ENCODE results near the gene NPR1.
"Not testable (repeated sequence)": the region's sequence is repeated elsewhere in the genome, so short reads cannot be mapped to it uniquely, and the experiment has no call there.

Gene NPR1

GRCh38 chr1:153699768-153700167 lies 21.3 kb downstream of the NPR1 start:
- Histone ChIP-seq H3K79me2 (ENCODE audit: low read length) (no peaks in the 10 kb centered on the region), H3K4me1 (ENCODE audit: low read length) (no peaks in the 10 kb centered on the region), H3K27me3 (ENCODE audit: low read depth, low read length) (no peaks in the 10 kb centered on the region), H3K4me2 (ENCODE audit: low read length) (no peak overlapping the region), H2AFZ (ENCODE audit: low read depth, low read length) (no peak overlapping the region), H3K36me3 (replicated peaks; ENCODE audit: low read depth, low read length) (no peaks in the 10 kb centered on the region), H3K4me3 (ENCODE audit: low read length) (no peak overlapping the region), H3K9ac (ENCODE audit: low read length) (no peak overlapping the region), H4K20me1 (ENCODE audit: insufficient read depth, low read length) (no peaks in the 10 kb centered on the region), H3K9me3 (ENCODE audit: insufficient read depth, low read length) (no peaks in the 10 kb centered on the region), H3K27ac (ENCODE audit: low read length) (no peak overlapping the region)
- no peak for TF ChIP-seq EZH2phosphoT487 (IDR thresholded peaks at IDR 0.05; ENCODE audit: low read depth)
- TF ChIP-seq CTCF (IDR thresholded peaks at IDR 0.05; ENCODE audit: low read depth, low read length), result no peak

- H2AFZ ChIP-seq (ENCODE audit: low read depth, low read length), result no peak overlapping the region
- no peak overlapping the region for H3K4me2 ChIP-seq (ENCODE audit: low read length)
- H3K4me1 ChIP-seq (ENCODE audit: low read length), result no peaks in the 10 kb centered on the region
- H3K27ac ChIP-seq (ENCODE audit: low read length), result no peak overlapping the region
- no peak for TF ChIP-seq CTCF (IDR thresholded peaks at IDR 0.05; ENCODE audit: low read depth, low read length)
- TF ChIP-seq EZH2phosphoT487 (IDR thresholded peaks at IDR 0.05; ENCODE audit: low read depth), result no peak
- H3K9me3 ChIP-seq (ENCODE audit: insufficient read depth, low read length), result no peaks in the 10 kb centered on the region
- no peak overlapping the region for H3K9ac ChIP-seq (ENCODE audit: low read length)
- H3K27me3 ChIP-seq (ENCODE audit: low read depth, low read length), result no peaks in the 10 kb centered on the region
- H3K4me3 ChIP-seq (ENCODE audit: low read length), result no peak overlapping the region
- H3K79me2 ChIP-seq (ENCODE audit: low read length), result no peaks in the 10 kb centered on the region
- no peaks in the 10 kb centered on the region for H4K20me1 ChIP-seq (ENCODE audit: insufficient read depth, low read length)
- no peaks in the 10 kb centered on the region for H3K36me3 ChIP-seq (replicated peaks; ENCODE audit: low read depth, low read length)
Observed at GRCh38 chr1:153705484-153705883, 27.0 kb downstream of the NPR1 start.

GRCh38 chr1:153711026-153711425 lies 32.5 kb downstream of the NPR1 start:
- Histone ChIP-seq H2AFZ (ENCODE audit: low read depth, low read length) (no peak overlapping the region), H3K9ac (ENCODE audit: low read length) (no peak overlapping the region), H3K9me3 (ENCODE audit: insufficient read depth, low read length) (no peaks in the 10 kb centered on the region), H3K27ac (ENCODE audit: low read length) (no peak overlapping the region), H3K4me3 (ENCODE audit: low read length) (no peak overlapping the region), H3K4me1 (ENCODE audit: low read length) (no peaks in the 10 kb centered on the region), H3K36me3 (replicated peaks; ENCODE audit: low read depth, low read length) (no peaks in the 10 kb centered on the region), H3K4me2 (ENCODE audit: low read length) (no peak overlapping the region), H3K79me2 (ENCODE audit: low read length) (no peaks in the 10 kb centered on the region), H3K27me3 (ENCODE audit: low read depth, low read length) (no peaks in the 10 kb centered on the region), H4K20me1 (ENCODE audit: insufficient read depth, low read length) (no peaks in the 10 kb centered on the region)
- TF ChIP-seq EZH2phosphoT487 (IDR thresholded peaks at IDR 0.05; ENCODE audit: low read depth) (no peak), CTCF (IDR thresholded peaks at IDR 0.05; ENCODE audit: low read depth, low read length) (no peak)

GRCh38 chr1:153716211-153716610 lies 37.7 kb downstream of the NPR1 start:
- H3K9ac ChIP-seq (ENCODE audit: low read length); H3K79me2 ChIP-seq (ENCODE audit: low read length); H3K4me1 ChIP-seq (ENCODE audit: low read length); H3K36me3 ChIP-seq (replicated peaks; ENCODE audit: low read depth, low read length); H3K27ac ChIP-seq (ENCODE audit: low read length); H3K4me2 ChIP-seq (ENCODE audit: low read length); H3K9me3 ChIP-seq (ENCODE audit: insufficient read depth, low read length); H2AFZ ChIP-seq (ENCODE audit: low read depth, low read length); H3K4me3 ChIP-seq (ENCODE audit: low read length); H3K27me3 ChIP-seq (ENCODE audit: low read depth, low read length); H4K20me1 ChIP-seq (ENCODE audit: insufficient read depth, low read length): not testable (repeated sequence)

GRCh38 chr1:153717330-153717729 lies 38.8 kb downstream of the NPR1 start:
- H3K9ac ChIP-seq (ENCODE audit: low read length), result no peak overlapping the region
- H3K4me2 ChIP-seq (ENCODE audit: low read length), result no peak overlapping the region
- H3K9me3 ChIP-seq (ENCODE audit: insufficient read depth, low read length), result no peaks in the 10 kb centered on the region
- no peak overlapping the region for H3K27ac ChIP-seq (ENCODE audit: low read length)
- TF ChIP-seq CTCF (IDR thresholded peaks at IDR 0.05; ENCODE audit: low read depth, low read length) (no peak), EZH2phosphoT487 (IDR thresholded peaks at IDR 0.05; ENCODE audit: low read depth) (no peak)
- no peaks in the 10 kb centered on the region for H3K36me3 ChIP-seq (replicated peaks; ENCODE audit: low read depth, low read length)
- no peak overlapping the region for H2AFZ ChIP-seq (ENCODE audit: low read depth, low read length)
- no peaks in the 10 kb centered on the region for H3K79me2 ChIP-seq (ENCODE audit: low read length)
- no peaks in the 10 kb centered on the region for H3K27me3 ChIP-seq (ENCODE audit: low read depth, low read length)
- no peak overlapping the region for H3K4me3 ChIP-seq (ENCODE audit: low read length)
- no peaks in the 10 kb centered on the region for H4K20me1 ChIP-seq (ENCODE audit: insufficient read depth, low read length)
- no peaks in the 10 kb centered on the region for H3K4me1 ChIP-seq (ENCODE audit: low read length)
